Stomach (tissue), 4 donors: ENCODE data around the gene LRRC8B.

Experiments used
- EP300 ChIP-seq: sonication (generic); formaldehyde crosslinking; IDR thresholded peaks from one replicate; pipeline ENCODE4 v1.6.1; 2017; ENCODE audit warnings: antibody characterized with exemption
- TF ChIP-seq, protein P1 (sequence below), 7 experiments: fragments of 450-650 bp in 4 of 7; fragments of 200-600 bp in 3 of 7; sonication (generic) in 3 of 7; IDR thresholded peaks; one replicate each; pipeline ENCODE4 v1.5.1; 2016 to 2019; ENCODE audit warnings: antibody characterized with exemption in 7 of 7, control low read depth in 2 of 7, mild to moderate bottlenecking in 1 of 7

DNA sequence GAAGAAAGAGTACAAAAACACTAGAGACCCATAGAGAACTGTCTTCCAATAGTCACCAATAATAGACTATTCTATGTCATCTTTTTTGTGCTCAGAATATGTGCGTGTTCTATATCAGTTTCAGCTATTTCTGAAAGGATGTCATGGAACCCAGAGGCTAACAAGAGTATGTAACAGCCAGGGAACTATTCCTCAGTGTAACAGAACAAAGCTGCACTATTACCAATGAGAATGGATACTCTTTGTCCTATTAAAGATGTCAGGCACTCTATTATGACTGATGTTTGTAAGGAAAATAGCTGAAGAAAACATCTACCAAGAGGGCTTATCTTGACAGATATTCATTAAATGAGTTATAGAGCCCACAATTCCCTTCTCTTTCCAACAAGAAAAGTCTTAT, 99.7 kb downstream of the LRRC8B start:
- no peak for TF ChIP-seq EP300
- TF ChIP-seq, protein P1, sequence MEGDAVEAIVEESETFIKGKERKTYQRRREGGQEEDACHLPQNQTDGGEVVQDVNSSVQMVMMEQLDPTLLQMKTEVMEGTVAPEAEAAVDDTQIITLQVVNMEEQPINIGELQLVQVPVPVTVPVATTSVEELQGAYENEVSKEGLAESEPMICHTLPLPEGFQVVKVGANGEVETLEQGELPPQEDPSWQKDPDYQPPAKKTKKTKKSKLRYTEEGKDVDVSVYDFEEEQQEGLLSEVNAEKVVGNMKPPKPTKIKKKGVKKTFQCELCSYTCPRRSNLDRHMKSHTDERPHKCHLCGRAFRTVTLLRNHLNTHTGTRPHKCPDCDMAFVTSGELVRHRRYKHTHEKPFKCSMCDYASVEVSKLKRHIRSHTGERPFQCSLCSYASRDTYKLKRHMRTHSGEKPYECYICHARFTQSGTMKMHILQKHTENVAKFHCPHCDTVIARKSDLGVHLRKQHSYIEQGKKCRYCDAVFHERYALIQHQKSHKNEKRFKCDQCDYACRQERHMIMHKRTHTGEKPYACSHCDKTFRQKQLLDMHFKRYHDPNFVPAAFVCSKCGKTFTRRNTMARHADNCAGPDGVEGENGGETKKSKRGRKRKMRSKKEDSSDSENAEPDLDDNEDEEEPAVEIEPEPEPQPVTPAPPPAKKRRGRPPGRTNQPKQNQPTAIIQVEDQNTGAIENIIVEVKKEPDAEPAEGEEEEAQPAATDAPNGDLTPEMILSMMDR (IDR thresholded peaks at IDR 0.05) = no peak
